Effector memory CD8-positive, alpha-beta T cell (primary cell): ENCODE results near the gene DCDC2.
"Not testable (repeated sequence)": the region's sequence is repeated elsewhere in the genome, so short reads cannot be mapped to it uniquely, and the experiment has no call there.

ENCODE experiments used
- ATAC-seq: fragments of 150-1000 bp; cut with Tn5 transposase; replicated peaks from 2 replicates; pipeline ENCODE4 v1.10.0; 2021; ENCODE audit warnings: mild to moderate bottlenecking, moderate library complexity
- DNase-seq, 3 experiments: peaks; one replicate each; pipeline ENCODE4 v3.0.0; 2021
- H3K27ac Mint-ChIP-seq, 2 donors: one replicate each; pipeline ENCODE4 v1.8.0; 2022; ENCODE audit warnings: mild to moderate bottlenecking in 2 of 2, mixed read lengths in 2 of 2, moderate library complexity in 2 of 2
- H3K27me3 Mint-ChIP-seq, 2 donors: one replicate each; pipeline ENCODE4 v1.8.0; 2022; ENCODE audit warnings: mixed read lengths in 2 of 2
- H3K36me3 Mint-ChIP-seq: one replicate; pipeline ENCODE4 v1.8.0; 2022; ENCODE audit warnings: mild to moderate bottlenecking, moderate library complexity, mixed read lengths; ENCODE audit not compliant: insufficient read depth
- H3K4me1 Mint-ChIP-seq, 2 donors: one replicate each; pipeline ENCODE4 v1.8.0; 2022; ENCODE audit warnings: low read depth in 2 of 2, mixed read lengths in 2 of 2
- H3K4me3 Mint-ChIP-seq, 2 donors: one replicate each; pipeline ENCODE4 v1.8.0; 2022; ENCODE audit warnings: mild to moderate bottlenecking in 2 of 2, mixed read lengths in 2 of 2, moderate library complexity in 2 of 2
- H3K9me3 Mint-ChIP-seq, 2 donors: one replicate each; pipeline ENCODE4 v1.8.0; 2022; ENCODE audit warnings: mixed read lengths in 2 of 2

DCDC2 gene

GRCh38 chr6:24229696-24230405 lies 128.0 kb downstream of the DCDC2 start:
- Mint-ChIP-seq H3K4me1 (no peaks in the 10 kb centered on the region), H3K27me3 (peaks cover 53 to 57% of the 10 kb centered on the region in 2 donors), H3K4me3 (no peak overlapping the region), H3K27ac (no peak overlapping the region), H3K36me3 (no peaks in the 10 kb centered on the region), H3K9me3 (no peaks in the 10 kb centered on the region)
- DNase-seq: no peak
- no peak for ATAC-seq

GRCh38 chr6:24228681-24229255 lies 129.1 kb downstream of the DCDC2 start:
- Mint-ChIP-seq H3K4me1 (no peaks in the 10 kb centered on the region), H3K4me3 (no peak overlapping the region), H3K36me3 (no peaks in the 10 kb centered on the region), H3K27ac (no peak overlapping the region), H3K27me3 (peaks cover 52 to 58% of the 10 kb centered on the region in 2 donors), H3K9me3 (no peaks in the 10 kb centered on the region)
- no peak for ATAC-seq
- no peak for DNase-seq

GRCh38 chr6:24228123-24228522 lies 129.7 kb downstream of the DCDC2 start:
- H3K9me3 Mint-ChIP-seq: no peaks in the 10 kb centered on the region
- no peak for ATAC-seq
- no peak for DNase-seq
- H3K36me3 Mint-ChIP-seq: no peaks in the 10 kb centered on the region
- no peak overlapping the region for H3K4me3 Mint-ChIP-seq
- no peaks in the 10 kb centered on the region for H3K4me1 Mint-ChIP-seq
- H3K27ac Mint-ChIP-seq: no peak overlapping the region
- peaks cover 51 to 56% of the 10 kb centered on the region in 2 donors for H3K27me3 Mint-ChIP-seq

GRCh38 chr6:24227556-24227955 lies 130.3 kb downstream of the DCDC2 start:
- Mint-ChIP-seq H3K27me3 (peaks cover 51 to 55% of the 10 kb centered on the region in 2 donors), H3K4me3 (no peak overlapping the region), H3K27ac (no peak overlapping the region), H3K9me3 (no peaks in the 10 kb centered on the region), H3K4me1 (no peaks in the 10 kb centered on the region), H3K36me3 (no peaks in the 10 kb centered on the region)
- no peak for DNase-seq
- no peak for ATAC-seq

GRCh38 chr6:24226541-24226940 lies 131.3 kb downstream of the DCDC2 start:
- DNase-seq (no peak), ATAC-seq (no peak)
- no peak overlapping the region for H3K27ac Mint-ChIP-seq
- H3K27me3 Mint-ChIP-seq: peaks cover 53 to 58% of the 10 kb centered on the region in 2 donors
- H3K4me3 Mint-ChIP-seq: no peak overlapping the region
- no peaks in the 10 kb centered on the region for H3K9me3 Mint-ChIP-seq
- no peaks in the 10 kb centered on the region for H3K4me1 Mint-ChIP-seq
- H3K36me3 Mint-ChIP-seq: no peaks in the 10 kb centered on the region

GRCh38 chr6:24225838-24226237 lies 132.0 kb downstream of the DCDC2 start:
- Mint-ChIP-seq H3K27me3 (peaks cover 54 to 57% of the 10 kb centered on the region in 2 donors), H3K27ac (no peak overlapping the region), H3K4me3 (no peak overlapping the region), H3K36me3 (no peaks in the 10 kb centered on the region), H3K9me3 (no peaks in the 10 kb centered on the region), H3K4me1 (no peaks in the 10 kb centered on the region)
- DNase-seq (no peak), ATAC-seq (no peak)

GRCh38 chr6:24223115-24223919 lies 134.5 kb downstream of the DCDC2 start:
- Mint-ChIP-seq H3K36me3 (no peaks in the 10 kb centered on the region), H3K27me3 (peaks cover 40 to 41% of the 10 kb centered on the region in 2 donors), H3K4me3 (no peak overlapping the region), H3K9me3 (no peaks in the 10 kb centered on the region), H3K4me1 (no peaks in the 10 kb centered on the region), H3K27ac (no peak overlapping the region)
- no peak for ATAC-seq
- no peak for DNase-seq

- Mint-ChIP-seq H3K27ac (no peak overlapping the region), H3K4me3 (no peak overlapping the region), H3K4me1 (no peaks in the 10 kb centered on the region), H3K36me3 (no peaks in the 10 kb centered on the region), H3K27me3 (peaks cover 23 to 26% of the 10 kb centered on the region in 2 donors), H3K9me3 (no peaks in the 10 kb centered on the region)
- DNase-seq: no peak
- ATAC-seq: no peak
Measured at GRCh38 chr6:24219670-24220069, 138.2 kb downstream of the DCDC2 start.

GRCh38 chr6:24214984-24215383 lies 142.9 kb downstream of the DCDC2 start:
- H3K9me3 Mint-ChIP-seq: no peaks in the 10 kb centered on the region
- H3K4me3 Mint-ChIP-seq: no peak overlapping the region
- peaks cover 12 to 20% of the 10 kb centered on the region in 2 donors for H3K27me3 Mint-ChIP-seq
- ATAC-seq (no peak), DNase-seq (no peak)
- no peaks in the 10 kb centered on the region for H3K4me1 Mint-ChIP-seq
- no peak overlapping the region for H3K27ac Mint-ChIP-seq
- H3K36me3 Mint-ChIP-seq: no peaks in the 10 kb centered on the region

- Mint-ChIP-seq H3K27me3 (peaks cover 15 to 22% of the 10 kb centered on the region in 2 donors), H3K4me1 (no peaks in the 10 kb centered on the region), H3K36me3 (no peaks in the 10 kb centered on the region), H3K27ac (no peak overlapping the region), H3K4me3 (no peak overlapping the region), H3K9me3 (no peaks in the 10 kb centered on the region)
- DNase-seq: no peak
- no peak for ATAC-seq
Measured at GRCh38 chr6:24207413-24207812, 150.4 kb downstream of the DCDC2 start.

GRCh38 chr6:24205020-24205492 lies 152.8 kb downstream of the DCDC2 start:
- DNase-seq: no peak
- H3K27me3 Mint-ChIP-seq: peaks cover 16 to 21% of the 10 kb centered on the region in 2 donors
- H3K27ac Mint-ChIP-seq: no peak overlapping the region
- ATAC-seq: no peak
- no peaks in the 10 kb centered on the region for H3K9me3 Mint-ChIP-seq
- no peaks in the 10 kb centered on the region for H3K4me1 Mint-ChIP-seq
- no peak overlapping the region for H3K4me3 Mint-ChIP-seq
- H3K36me3 Mint-ChIP-seq: no peaks in the 10 kb centered on the region

- not testable (repeated sequence) for DNase-seq, H3K4me3 Mint-ChIP-seq, ATAC-seq, H3K9me3 Mint-ChIP-seq, H3K36me3 Mint-ChIP-seq, H3K27ac Mint-ChIP-seq, H3K4me1 Mint-ChIP-seq
- peaks cover 22 to 30% of the 10 kb centered on the region in 2 donors for H3K27me3 Mint-ChIP-seq
Measured at GRCh38 chr6:24204113-24204512, 153.7 kb downstream of the DCDC2 start.

- Mint-ChIP-seq H3K4me1 (no peaks in the 10 kb centered on the region), H3K36me3 (no peaks in the 10 kb centered on the region), H3K27ac (no peak overlapping the region), H3K9me3 (no peaks in the 10 kb centered on the region), H3K27me3 (peaks cover 26 to 39% of the 10 kb centered on the region in 2 donors), H3K4me3 (no peak overlapping the region)
- no peak for ATAC-seq
- DNase-seq: no peak
Measured at GRCh38 chr6:24197892-24198291, 160.0 kb downstream of the DCDC2 start.
